ACHN (cell line): ENCODE data around the gene NEURL1.

Experiments used
- DNase-seq: peaks from one replicate; pipeline ENCODE4 v3.0.0-alpha.2; 2015
- in situ Hi-C: cut with HindIII; loops from 2 replicates; pipeline ENCODE4 v1.10.0; 2017; ENCODE audit warnings: low sequenced_read_pairs, low pct_ligation_motif_present, low pct_unique_long_range_greater_than_20kb

Gene NEURL1

DNA sequence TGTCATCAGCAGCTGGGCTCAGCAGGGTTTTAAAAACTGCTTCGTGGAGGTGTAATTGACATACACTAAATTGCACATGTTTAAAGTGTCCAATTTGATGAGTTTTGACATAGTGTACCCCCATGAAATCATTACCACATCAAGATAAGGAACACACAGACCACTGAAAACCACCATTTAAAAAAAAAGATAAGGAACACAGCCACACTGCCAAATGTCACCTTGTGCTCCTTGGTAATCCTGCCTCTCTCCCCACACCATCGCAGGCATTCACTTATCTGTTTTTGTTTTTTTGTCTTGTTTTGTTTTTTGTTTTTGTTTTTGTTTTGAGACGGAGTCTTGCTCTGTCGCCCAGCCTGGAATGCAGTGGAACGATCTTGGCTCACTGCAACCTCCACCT is 75.0 kb downstream of the NEURL1 start:
- in situ Hi-C loops = no loop called here
- DNase-seq = no peak

GRCh38 chr10:103569896-103570295 is 76.4 kb downstream of the NEURL1 start:
- no peak for DNase-seq
- in situ Hi-C loops = no loop called here

DNA sequence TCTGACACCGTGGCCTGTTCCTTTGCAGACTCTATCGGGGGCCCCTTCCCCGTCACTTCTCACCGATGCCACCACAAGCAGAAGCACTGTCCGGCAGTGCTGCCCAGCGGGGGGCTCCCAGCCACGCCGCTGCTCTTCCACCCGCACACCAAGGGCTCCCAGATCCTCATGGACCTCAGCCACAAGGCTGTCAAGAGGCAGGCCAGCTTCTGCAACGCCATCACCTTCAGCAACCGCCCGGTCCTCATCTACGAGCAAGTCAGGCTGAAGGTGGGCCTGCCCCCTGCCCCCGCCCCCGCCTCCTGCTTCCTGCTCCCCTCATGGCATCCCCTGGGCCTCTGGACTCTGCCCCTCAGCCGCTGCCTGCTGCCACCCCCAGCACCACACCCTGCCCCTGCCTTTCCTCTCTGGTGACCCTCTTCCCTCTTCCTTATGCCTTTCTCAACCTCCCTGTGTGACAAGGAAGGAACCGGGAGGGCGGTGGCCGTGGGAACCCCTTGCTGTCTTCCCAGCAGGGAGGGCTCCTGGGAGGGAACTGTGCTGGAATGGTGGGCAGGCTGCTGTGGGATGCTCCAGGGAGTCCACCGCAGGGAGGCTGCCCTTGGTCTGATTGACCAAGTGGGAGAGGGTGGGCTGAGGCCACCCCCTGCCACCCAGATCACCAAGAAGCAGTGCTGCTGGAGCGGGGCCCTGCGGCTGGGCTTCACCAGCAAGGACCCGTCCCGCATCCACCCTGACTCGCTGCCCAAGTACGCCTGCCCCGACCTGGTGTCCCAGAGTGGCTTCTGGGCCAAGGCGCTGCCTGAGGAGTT is 77.5 kb downstream of the NEURL1 start:
- DNase-seq = no peak
- in situ Hi-C loops = no loop called here

DNA sequence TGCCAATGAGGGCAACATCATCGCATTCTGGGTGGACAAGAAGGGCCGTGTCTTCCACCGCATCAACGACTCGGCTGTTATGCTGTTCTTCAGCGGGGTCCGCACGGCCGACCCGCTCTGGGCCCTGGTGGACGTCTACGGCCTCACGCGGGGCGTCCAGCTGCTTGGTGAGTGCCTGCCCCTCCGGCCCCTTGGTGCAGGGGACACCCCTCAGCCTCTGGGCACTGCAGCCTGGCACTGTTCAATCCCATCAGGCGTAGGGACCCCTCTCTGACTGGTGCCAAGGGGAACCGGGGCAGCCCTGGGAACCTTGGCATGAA is 78.1 kb downstream of the NEURL1 start:
- no peak for DNase-seq
- in situ Hi-C loops = no loop called here

DNA sequence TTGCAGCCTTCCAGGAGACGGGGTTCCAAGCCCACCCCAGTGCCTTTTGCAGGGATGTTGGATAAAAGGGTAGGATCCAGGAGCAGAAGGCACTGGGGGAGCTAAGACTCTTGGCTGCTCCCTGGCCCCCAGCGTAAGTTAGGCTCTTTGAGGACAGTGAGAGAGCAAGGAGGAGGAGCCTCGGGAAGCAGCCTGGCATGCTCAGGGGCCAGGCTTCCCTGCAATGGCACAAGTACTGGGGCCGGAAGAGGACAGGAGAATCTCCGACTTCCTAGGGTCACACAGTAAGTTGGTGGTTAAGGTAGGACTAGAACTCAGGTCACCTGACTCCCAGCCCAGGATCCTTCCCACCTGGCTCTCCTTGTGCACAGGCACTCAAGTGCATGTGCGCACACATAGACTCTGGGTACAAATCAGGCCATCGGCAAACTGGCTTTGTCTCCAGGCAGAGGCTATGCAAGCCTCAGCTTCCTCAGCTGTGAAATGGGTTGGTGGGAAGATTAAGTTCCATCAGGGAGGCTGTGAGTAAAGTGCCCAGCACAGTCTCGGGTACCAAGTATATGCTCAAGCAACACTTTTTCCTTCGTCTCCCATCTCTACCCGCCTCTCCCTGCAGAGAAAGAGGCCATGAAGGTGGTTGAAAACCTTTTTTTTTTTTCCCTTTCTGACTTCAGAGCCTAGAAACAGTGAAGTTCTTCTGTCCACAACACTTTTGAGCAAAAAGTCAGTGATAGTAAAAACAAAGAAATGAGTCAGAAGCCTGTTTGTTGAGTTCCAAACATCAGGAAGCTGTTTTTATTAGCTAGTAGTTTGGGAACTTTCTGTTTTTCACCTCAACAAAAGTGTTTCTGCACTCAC is 79.1 kb downstream of the NEURL1 start:
- in situ Hi-C loops = no loop called here
- DNase-seq = no peak

DNA sequence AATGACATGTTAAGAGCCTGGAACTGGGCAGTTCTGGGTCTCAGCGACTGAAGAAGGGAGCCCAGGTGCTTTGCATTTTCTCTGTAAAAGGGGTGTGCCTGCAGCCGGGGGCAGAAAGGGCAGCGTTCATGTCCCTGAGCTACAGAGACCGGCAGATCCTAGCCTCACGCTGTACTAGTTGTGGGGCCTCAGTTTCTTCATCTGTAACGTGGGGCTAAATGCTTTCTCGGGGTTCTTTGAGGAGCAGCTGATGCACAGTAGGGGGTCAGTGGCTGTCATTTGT is 79.6 kb downstream of the NEURL1 start:
- in situ Hi-C loops = no loop called here
- DNase-seq = no peak

DNA sequence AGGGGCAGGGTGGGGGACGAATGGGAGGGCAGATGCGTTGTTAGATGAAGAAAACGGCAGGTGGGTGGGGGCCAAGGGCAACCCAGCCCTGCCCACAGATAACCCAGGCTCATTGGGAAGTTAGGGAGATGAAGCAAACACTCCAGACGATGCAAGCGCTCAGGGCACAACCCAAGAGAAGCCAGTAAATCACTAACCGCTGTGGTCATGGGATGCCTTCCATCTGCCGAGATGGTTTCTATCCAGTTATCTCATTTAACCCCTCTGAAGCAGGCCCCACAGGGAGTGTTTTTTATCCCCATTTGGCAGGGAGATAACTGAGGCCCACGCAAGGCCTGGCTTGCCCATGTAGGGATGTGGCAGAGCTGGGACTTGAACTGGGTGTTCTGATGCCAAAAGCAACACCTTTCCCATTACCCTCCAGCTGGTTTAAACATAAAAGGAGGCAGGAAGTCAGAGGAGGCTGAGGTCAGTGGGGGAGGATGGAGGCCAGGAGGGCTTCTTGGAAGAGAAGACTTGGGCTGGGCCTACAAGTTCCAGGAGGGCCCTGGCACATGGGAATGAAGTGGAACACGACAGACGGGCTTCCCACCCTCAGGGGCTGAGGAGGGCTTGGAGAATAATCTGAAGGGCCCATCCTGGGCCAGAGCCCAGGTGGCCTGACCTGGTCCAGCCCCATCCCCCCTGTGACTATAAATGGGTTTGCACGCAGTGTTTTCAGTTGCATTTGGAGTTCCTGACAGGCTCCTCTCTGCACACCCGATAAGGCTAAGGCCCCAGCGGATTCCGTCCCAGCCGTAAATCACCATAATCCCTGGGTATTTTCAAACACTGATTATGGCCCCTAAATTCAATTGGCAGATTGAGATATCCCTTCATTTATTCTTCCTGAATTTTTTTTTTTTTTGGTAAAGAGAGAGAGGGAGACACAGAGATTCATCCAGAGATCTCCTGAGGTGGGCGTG is 80.9 kb downstream of the NEURL1 start:
- DNase-seq = no peak
- in situ Hi-C loops = no loop called here

DNA sequence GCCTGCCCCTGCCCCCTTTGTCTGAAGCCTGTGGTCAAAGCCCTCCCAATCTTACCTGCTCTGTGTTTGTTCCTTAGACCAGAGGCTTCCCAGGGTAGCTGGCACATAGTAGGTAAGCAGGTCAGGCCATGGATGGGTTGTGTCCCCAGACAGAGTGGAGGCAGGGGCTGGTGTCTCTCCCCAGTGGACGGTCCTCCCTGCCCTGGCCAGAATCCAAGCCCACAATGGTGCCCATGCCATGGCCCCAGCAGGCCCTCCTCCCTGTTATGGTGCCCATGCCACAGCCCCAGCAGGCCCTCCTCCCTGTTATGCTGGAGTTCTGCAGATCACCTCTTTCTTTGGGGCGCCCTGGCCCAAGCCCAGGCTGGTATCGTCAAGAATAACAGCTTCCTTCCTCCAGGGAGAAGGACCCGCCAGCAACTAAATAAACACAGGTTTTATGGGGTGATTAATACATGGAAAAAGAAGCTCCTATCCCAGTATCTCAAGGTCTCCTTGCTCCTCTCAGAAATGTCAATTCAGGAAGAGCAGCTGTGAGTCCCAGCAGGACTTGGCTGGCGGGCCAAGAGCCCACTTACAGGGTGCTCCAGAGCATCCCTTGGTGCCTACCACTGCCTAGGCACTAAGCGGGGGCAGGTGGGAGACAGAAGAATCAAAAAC is 82.0 kb downstream of the NEURL1 start:
- DNase-seq = no peak
- in situ Hi-C loops = no loop called here

DNA sequence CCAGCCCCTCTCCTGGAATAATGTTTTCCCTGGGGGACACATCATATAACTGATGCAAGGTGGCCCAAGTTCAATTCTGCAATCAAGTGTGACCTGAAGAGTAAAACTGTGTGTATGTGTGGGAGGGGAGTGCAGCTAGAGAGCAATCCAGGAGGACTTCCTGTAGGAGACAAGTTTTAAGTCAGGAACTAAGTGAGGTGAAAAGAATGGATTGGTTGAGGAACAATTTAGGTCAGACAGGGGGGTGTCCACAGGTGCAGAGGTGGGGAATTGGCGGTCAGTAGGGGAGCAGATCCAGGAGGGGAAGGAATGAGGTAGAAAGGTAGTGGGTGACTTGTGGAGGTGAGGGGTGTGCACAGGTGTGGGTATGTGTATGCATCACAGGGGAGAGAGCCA is 82.6 kb downstream of the NEURL1 start:
- DNase-seq = no peak
- in situ Hi-C loops = no loop called here

- no peak for DNase-seq
Measured at GRCh38 chr10:103576862-103577261, 83.4 kb downstream of the NEURL1 start.

GRCh38 chr10:103578782-103579382 is 85.4 kb downstream of the NEURL1 start:
- no peak for DNase-seq
- in situ Hi-C loops = no loop called here

More at GRCh38 chr10:103576862-103577261, 83.4 kb downstream of the NEURL1 start:
- in situ Hi-C loops = no loop called here

DNA sequence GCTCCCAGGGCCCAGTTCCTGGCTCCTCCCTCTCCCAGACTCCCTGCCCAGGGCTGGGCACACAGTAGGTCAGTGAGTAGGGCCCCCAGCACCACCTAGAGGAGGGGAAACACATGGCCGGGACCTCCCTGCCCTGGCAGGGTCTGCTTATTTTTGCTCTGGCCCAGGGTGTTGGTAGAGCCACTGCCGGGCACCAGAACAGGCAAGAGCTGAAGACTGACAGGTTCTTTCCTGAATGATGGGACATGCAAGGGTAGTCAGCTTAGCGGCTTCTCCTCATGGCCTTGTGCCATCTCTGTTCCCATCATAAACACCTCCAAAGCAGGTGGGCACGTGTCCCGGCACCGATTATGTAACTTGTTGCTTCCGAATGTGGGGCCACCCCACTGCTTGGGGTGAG is 86.5 kb downstream of the NEURL1 start:
- DNase-seq = no peak
- in situ Hi-C loops = no loop called here

DNA sequence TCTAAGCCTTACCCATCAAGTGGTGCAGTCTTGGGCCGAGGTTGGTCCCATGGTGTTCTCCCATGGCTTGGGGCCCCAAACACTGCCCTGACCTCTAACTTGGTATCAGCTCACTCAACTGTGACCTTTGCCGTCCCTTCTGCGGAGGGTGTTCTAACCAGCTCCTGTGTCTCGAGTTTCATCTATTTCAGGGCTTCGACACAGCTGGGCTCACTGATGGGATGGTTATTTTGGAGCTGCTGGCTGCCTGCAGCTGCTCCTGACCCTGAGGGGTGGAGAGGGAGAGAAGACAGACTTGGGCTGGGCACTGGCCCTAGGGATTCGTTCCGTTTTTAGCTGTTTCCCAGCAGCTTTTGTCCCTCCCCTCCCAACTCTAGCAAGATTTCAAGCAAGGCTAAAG is 86.9 kb downstream of the NEURL1 start:
- in situ Hi-C loops = no loop called here
- no peak for DNase-seq

GRCh38 chr10:103581499-103581898 is 88.0 kb downstream of the NEURL1 start:
- in situ Hi-C loops = no loop called here
- DNase-seq = no peak

DNA sequence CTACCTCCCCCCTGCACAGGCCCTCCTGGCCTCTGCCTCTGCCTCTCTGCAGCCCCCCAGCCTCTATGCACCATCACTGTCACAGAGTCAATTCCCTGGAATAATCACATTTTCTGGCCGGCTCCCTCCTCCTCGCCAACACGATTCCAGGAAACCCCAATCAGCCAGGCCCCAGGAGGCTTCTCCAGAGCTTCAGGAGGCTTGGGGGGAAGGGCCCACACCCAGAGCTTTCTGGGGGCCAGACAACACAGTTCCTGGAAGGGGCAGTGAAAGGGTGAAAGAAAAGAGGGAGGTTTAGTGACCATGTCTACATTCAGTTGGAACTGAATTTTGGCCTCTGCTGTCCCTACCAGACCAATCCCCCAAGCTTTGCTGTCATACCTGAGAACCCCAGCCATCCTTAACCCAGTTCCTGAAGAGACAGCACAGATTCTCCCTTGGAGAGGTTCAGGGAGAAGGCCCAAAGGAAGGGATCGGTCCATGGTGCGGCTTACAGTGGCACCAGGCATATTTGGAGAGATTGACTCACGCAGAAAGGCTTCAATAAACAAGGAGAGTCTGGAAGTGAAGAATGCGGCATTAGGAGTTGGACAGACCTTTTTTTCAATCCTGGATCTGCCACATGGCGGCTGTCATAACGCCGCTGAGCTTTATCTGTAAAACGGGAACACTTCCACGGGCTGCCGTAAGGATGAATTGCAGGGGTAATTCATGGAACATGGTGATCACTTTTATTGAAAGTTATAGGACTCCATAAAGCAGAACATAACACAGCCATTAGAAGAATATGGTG is 89.0 kb downstream of the NEURL1 start:
- in situ Hi-C loops = no loop called here
- no peak for DNase-seq

DNA sequence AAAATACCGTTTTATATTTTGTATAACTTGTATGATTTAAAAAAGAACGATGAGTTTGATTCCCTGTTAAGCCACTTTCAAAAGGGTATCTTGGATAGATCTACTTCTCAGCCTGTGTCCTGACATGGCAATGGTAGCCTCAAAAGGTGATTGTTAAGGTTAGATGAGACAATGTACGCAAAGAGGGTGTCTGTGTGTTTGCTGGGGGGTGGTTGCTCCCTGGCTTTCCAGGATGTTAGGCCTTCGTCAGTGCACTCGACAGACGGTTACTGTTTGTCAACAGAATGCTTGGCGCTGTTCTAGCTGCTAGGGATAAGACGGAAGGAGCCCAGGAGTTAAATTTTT is 90.3 kb downstream of the NEURL1 start:
- DNase-seq = no peak
- in situ Hi-C loops = no loop called here

DNA sequence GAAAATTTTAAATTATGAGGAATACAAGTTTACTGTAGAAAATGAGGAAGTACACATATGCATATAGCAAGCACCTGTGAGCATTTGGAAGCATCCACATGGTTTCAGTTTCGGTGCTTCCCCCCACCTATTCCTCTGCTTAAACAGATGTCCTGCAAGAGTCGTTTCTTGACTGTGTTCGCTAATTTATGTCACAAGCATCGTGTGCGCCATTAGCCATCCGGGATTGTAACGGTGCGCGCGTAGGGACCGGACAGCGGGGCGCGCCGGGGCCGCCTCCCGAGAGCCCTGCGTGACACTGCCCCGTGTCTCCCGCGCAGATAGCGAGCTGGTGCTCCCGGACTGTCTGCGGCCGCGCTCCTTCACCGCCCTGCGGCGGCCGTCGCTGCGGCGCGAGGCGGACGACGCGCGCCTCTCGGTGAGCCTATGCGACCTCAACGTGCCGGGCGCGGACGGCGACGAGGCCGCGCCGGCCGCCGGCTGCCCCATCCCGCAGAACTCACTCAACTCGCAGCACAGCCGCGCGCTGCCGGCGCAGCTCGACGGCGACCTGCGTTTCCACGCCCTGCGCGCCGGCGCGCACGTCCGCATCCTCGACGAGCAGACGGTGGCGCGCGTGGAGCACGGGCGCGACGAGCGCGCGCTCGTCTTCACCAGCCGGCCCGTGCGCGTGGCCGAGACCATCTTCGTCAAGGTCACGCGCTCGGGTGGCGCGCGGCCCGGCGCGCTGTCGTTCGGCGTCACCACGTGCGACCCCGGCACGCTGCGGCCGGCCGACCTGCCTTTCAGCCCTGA is 90.9 kb downstream of the NEURL1 start:
- in situ Hi-C loops = no loop called here
- no peak for DNase-seq
